ENCODE data around the gene PRELID2. TPM values are rescaled to one million over a fixed set of nuclear protein-coding genes. Genes with fewer than 3 reads are reported as not detected.

Gene PRELID2
- polyA plus RNA-seq, 3 donors = 0.77 to 2.0 (median 1.5) TPM

DNA sequence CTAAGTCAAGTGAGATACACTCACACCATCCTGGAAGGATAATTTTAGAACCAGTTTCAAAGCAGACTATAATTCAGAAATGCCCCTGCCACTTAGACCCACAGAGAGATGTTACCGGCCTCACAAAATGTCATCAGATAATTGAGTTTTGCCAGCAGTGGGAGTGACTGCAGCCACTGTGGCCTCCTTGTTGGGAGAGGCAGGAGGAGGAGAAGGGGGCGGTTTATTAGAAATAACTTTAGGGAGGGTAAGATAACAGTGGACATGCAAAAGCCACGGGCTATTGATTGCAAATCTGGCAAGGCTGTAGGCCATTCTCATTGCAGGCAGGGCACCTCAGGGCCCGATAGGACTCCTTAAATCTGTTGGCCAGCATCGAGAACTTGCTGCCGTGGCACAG, 24.3 kb upstream of the PRELID2 start:
- no peak overlapping the region for H3K27ac ChIP-seq (ENCODE audit: low read depth in 1 of 2, low read length in 2 of 2)
- no peak overlapping the region for H2AFZ ChIP-seq (ENCODE audit: insufficient read depth, low read depth, low read length, poor library complexity, severe bottlenecking)
- H3K9me3 Mint-ChIP-seq = no peaks in the 10 kb centered on the region
- intact Hi-C loops (cut with micrococcal nuclease) = no loop called here
- WGBS (ENCODE audit: insufficient coverage) = 96% methylated on average over 5 of the region's 6 CpGs
- H3K4me1 ChIP-seq (ENCODE audit: control insufficient read depth in 1 of 2, insufficient read depth in 2 of 2, low read length in 2 of 2) = peaks cover 7 to 9% of the 10 kb centered on the region in 2 donors
- peaks cover 9% of the 10 kb centered on the region for H3K4me1 Mint-ChIP-seq
- H4K20me1 ChIP-seq (ENCODE audit: insufficient read depth, low read length) = no peaks in the 10 kb centered on the region
- H3K4me3 Mint-ChIP-seq = no peak overlapping the region
- H3K27me3 Mint-ChIP-seq (ENCODE audit: low read depth in 3 of 3) = peaks cover 5 to 10% (median 8%) of the 10 kb centered on the region in 3 donors
- H3K36me3 Mint-ChIP-seq = no peaks in the 10 kb centered on the region
- no peak overlapping the region for H3K4me2 ChIP-seq (replicated peaks; ENCODE audit: extremely low read depth, low read length, poor library complexity, severe bottlenecking)
- H3K9ac ChIP-seq (ENCODE audit: insufficient read depth, low read length, poor library complexity, severe bottlenecking) = no peak overlapping the region
- DNase-seq = no peak
- no peak overlapping the region for H3K4me3 ChIP-seq (replicated peaks in 1 of 3; ENCODE audit: low read depth in 2 of 3, low read length in 3 of 3)
- no peak for TF ChIP-seq CTCF (IDR thresholded peaks at IDR 0.05)
- H3K27ac Mint-ChIP-seq = no peak overlapping the region
- no peaks in the 10 kb centered on the region for H3K9me3 ChIP-seq (replicated peaks in 1 of 2; ENCODE audit: control insufficient read depth in 1 of 2, insufficient read depth in 1 of 2, low read length in 2 of 2)
- H3K36me3 ChIP-seq (replicated peaks in 1 of 2; ENCODE audit: control insufficient read depth in 1 of 2, insufficient read depth in 2 of 2, low read length in 2 of 2) = no peaks in the 10 kb centered on the region
- no peaks in the 10 kb centered on the region for H3K27me3 ChIP-seq (ENCODE audit: control insufficient read depth in 2 of 2, insufficient read depth in 2 of 2, low read length in 2 of 2)
- H3K79me2 ChIP-seq (ENCODE audit: insufficient read depth, low read length) = no peaks in the 10 kb centered on the region

- H3K4me1 ChIP-seq (ENCODE audit: control insufficient read depth in 1 of 2, insufficient read depth in 2 of 2, low read length in 2 of 2) = peaks cover 7 to 9% of the 10 kb centered on the region in 2 donors
- Mint-ChIP-seq H3K27ac (no peak overlapping the region), H3K4me3 (no peak overlapping the region), H3K27me3 (ENCODE audit: low read depth in 3 of 3) (peaks cover 5 to 8% (median 7%) of the 10 kb centered on the region in 3 donors), H3K36me3 (no peaks in the 10 kb centered on the region), H3K4me1 (peaks cover 9% of the 10 kb centered on the region), H3K9me3 (no peaks in the 10 kb centered on the region)
- TF ChIP-seq CTCF (IDR thresholded peaks at IDR 0.05) = no peak
- H3K36me3 ChIP-seq (replicated peaks in 1 of 2; ENCODE audit: control insufficient read depth in 1 of 2, insufficient read depth in 2 of 2, low read length in 2 of 2) = no peaks in the 10 kb centered on the region
- H3K27ac ChIP-seq (ENCODE audit: low read depth in 1 of 2, low read length in 2 of 2) = no peak overlapping the region
- WGBS (ENCODE audit: insufficient coverage) = 95% methylated on average over 3 of the region's 4 CpGs
- no peak overlapping the region for H3K4me2 ChIP-seq (replicated peaks; ENCODE audit: extremely low read depth, low read length, poor library complexity, severe bottlenecking)
- no peaks in the 10 kb centered on the region for H4K20me1 ChIP-seq (ENCODE audit: insufficient read depth, low read length)
- H3K9ac ChIP-seq (ENCODE audit: insufficient read depth, low read length, poor library complexity, severe bottlenecking) = no peak overlapping the region
- H3K9me3 ChIP-seq (replicated peaks in 1 of 2; ENCODE audit: control insufficient read depth in 1 of 2, insufficient read depth in 1 of 2, low read length in 2 of 2) = no peaks in the 10 kb centered on the region
- H3K4me3 ChIP-seq (replicated peaks in 1 of 3; ENCODE audit: low read depth in 2 of 3, low read length in 3 of 3) = no peak overlapping the region
- no peaks in the 10 kb centered on the region for H3K79me2 ChIP-seq (ENCODE audit: insufficient read depth, low read length)
- H3K27me3 ChIP-seq (ENCODE audit: control insufficient read depth in 2 of 2, insufficient read depth in 2 of 2, low read length in 2 of 2) = no peaks in the 10 kb centered on the region
- intact Hi-C loops (cut with micrococcal nuclease) = no loop called here
- DNase-seq = no peak
- H2AFZ ChIP-seq (ENCODE audit: insufficient read depth, low read depth, low read length, poor library complexity, severe bottlenecking) = no peak overlapping the region
Observed at GRCh38 chr5:145858959-145859358, 23.8 kb upstream of the PRELID2 start.
